ENCODE results near the gene DOHH.

The DOHH gene

DNA sequence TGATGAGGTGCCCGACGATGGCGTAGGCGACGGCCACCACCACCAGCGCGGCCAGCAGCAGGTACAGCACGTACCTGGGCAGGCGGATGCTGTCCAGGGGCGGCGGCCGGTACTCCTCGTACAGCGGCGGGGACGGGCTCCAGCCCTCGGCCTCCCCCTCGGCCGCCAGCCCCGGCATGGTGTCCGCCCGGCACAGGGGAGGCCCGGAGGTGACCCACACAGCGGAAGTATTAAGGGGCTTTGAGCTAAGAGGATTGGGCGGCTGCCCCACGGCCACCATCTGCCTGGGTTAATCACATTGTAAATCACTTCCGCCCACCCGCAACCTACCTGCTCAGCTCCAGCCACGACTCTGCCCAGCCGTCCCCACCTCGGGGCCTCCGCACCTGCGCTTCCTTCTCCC, 17.2 kb downstream of the DOHH start, which contains the start of gene SMIM44:
Gene SMIM44, minus strand, starts transcription at position 216 of the 403 bp plus-strand sequence. Its CDS starts 38 bp downstream, at position 178.
- Histone ChIP-seq H3F3A (ENCODE audit: low read depth) (no peaks in the 10 kb centered on the region), H3K9me2 (replicated peaks; ENCODE audit: low read depth, low read length) (no peaks in the 10 kb centered on the region), H4K20me1 (ENCODE audit: insufficient read depth, low read length, poor library complexity, severe bottlenecking) (no peaks in the 10 kb centered on the region), H3K4me3 (ENCODE audit: low read length, poor library complexity, severe bottlenecking) (no peak within 1 kb of the TSS), H3K4me2 (ENCODE audit: low read depth, low read length, poor library complexity, severe bottlenecking) (no peak within 1 kb of the TSS), H3K27me3 (ENCODE audit: insufficient read depth, low read length, poor library complexity, severe bottlenecking) (no peaks in the 10 kb centered on the region), H3K79me2 (ENCODE audit: insufficient read depth, low read length) (peaks cover 15% of the 10 kb centered on the region), H3K9ac (ENCODE audit: low read depth, low read length, poor library complexity, severe bottlenecking) (no peak within 1 kb of the TSS), H3K9me3 (ENCODE audit: insufficient read depth, low read depth, low read length) (no peaks in the 10 kb centered on the region), H3K4me1 (ENCODE audit: insufficient read depth, low read length, poor library complexity, severe bottlenecking) (peaks cover 25% of the 10 kb centered on the region), H3K36me3 (ENCODE audit: insufficient read depth, low read length) (no peaks in the 10 kb centered on the region; the same call in 1 of the 2 replicates), H2AFZ (ENCODE audit: low read length) (no peak within 1 kb of the TSS)
- TF ChIP-seq, protein P1, sequence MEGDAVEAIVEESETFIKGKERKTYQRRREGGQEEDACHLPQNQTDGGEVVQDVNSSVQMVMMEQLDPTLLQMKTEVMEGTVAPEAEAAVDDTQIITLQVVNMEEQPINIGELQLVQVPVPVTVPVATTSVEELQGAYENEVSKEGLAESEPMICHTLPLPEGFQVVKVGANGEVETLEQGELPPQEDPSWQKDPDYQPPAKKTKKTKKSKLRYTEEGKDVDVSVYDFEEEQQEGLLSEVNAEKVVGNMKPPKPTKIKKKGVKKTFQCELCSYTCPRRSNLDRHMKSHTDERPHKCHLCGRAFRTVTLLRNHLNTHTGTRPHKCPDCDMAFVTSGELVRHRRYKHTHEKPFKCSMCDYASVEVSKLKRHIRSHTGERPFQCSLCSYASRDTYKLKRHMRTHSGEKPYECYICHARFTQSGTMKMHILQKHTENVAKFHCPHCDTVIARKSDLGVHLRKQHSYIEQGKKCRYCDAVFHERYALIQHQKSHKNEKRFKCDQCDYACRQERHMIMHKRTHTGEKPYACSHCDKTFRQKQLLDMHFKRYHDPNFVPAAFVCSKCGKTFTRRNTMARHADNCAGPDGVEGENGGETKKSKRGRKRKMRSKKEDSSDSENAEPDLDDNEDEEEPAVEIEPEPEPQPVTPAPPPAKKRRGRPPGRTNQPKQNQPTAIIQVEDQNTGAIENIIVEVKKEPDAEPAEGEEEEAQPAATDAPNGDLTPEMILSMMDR (conservative IDR thresholded peaks at IDR 0.05; ENCODE audit: low read length), result no peak
- TF ChIP-seq EZH2phosphoT487 (IDR thresholded peaks at IDR 0.05; ENCODE audit: borderline replicate concordance), result no peak

DNA sequence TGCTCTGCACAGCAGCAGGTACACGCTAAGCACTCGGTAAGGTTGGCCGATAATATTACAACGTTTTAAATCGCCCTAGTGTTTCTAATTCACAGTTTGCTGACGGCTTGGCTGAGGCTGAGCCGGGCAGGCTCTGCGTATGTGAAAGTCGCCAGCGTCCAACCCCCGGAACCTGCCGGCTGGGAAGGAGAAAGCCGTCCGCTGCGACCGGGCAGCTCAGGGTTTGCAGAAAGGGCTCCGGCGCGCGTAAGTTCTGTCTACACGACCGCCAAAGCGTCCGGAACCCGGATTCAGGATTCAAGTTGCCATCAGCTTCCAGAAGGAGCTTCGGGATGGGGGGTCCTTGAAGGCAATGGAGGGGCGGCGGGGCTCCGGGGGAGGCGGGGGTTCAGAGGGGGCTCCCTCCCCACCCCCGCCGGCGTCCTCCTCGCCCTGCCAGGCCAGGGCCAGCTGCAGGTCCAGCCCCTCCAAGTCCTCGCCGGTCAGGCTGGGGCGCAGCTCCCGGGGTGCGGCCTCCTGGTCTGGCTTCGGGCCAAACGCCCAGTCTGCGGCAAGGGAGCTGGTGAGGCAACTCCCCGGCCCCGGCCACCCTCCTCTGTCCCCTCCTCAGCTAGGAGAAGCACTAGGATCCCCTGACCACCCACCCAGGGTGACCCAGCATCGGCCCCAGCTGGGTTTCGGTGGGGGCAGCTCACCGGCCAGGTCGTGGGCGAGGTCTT, 17.8 kb downstream of the DOHH start:
- Histone ChIP-seq H3K79me2 (ENCODE audit: insufficient read depth, low read length) (peaks cover 21% of the 10 kb centered on the region), H3K27me3 (ENCODE audit: insufficient read depth, low read length, poor library complexity, severe bottlenecking) (no peaks in the 10 kb centered on the region), H4K20me1 (ENCODE audit: insufficient read depth, low read length, poor library complexity, severe bottlenecking) (no peaks in the 10 kb centered on the region), H3K9me3 (ENCODE audit: insufficient read depth, low read depth, low read length) (no peaks in the 10 kb centered on the region), H3K9me2 (replicated peaks; ENCODE audit: low read depth, low read length) (no peaks in the 10 kb centered on the region), H3K4me3 (ENCODE audit: low read length, poor library complexity, severe bottlenecking) (no peak overlapping the region), H3K36me3 (ENCODE audit: insufficient read depth, low read length) (no peaks in the 10 kb centered on the region; the same call in 1 of the 2 replicates), H3K4me2 (ENCODE audit: low read depth, low read length, poor library complexity, severe bottlenecking) (no peak overlapping the region), H2AFZ (ENCODE audit: low read length) (no peak overlapping the region), H3K4me1 (ENCODE audit: insufficient read depth, low read length, poor library complexity, severe bottlenecking) (peaks cover 26% of the 10 kb centered on the region), H3K9ac (ENCODE audit: low read depth, low read length, poor library complexity, severe bottlenecking) (no peak overlapping the region), H3F3A (ENCODE audit: low read depth) (no peaks in the 10 kb centered on the region)
- TF ChIP-seq, protein P1 (conservative IDR thresholded peaks at IDR 0.05; ENCODE audit: low read length), result no peak
- no peak for TF ChIP-seq EZH2phosphoT487 (IDR thresholded peaks at IDR 0.05; ENCODE audit: borderline replicate concordance)

DNA sequence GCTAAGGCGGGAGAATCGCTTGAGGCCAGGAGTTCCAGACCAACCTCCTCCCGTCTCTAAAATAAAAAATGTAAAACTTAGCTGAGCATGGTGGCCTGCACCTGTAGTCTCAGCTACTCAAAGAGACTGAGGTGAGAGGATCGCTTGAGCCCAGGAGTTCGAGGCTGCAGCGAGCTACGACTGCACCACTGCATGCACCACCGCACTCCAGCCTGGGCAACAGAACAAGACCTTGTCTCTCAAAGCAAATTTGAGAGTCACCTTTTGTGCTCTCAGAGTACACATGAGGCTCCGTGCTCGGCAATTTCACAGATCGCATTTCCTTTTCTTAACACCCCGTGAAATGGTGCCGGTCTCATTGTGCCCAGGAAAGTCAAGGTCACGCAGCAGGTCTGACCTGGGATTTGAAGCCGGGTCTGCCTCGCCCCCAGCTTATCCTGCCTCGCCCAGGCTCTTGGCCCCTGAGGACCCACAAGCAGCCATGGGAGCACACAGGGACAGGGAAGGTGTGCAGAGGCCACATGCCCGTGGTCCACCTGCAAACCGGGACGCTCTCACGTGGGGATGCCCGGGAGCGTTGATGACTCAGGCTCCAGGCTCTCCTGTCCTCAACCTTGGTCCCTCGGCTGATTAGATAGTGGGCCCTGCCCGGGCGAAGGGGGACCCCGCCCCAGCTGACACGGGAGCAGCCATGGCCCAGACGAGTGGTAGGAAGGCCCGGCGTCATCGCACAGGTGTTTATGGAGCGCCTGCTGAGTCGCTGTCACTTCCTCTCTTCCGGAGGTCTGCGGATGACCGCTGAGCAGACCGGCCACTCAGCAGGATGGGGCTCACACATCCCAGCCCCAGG, 19.0 kb downstream of the DOHH start:
- H3K27me3 ChIP-seq (ENCODE audit: insufficient read depth, low read length, poor library complexity, severe bottlenecking), result no peaks in the 10 kb centered on the region
- H3K9me3 ChIP-seq (ENCODE audit: insufficient read depth, low read depth, low read length), result no peaks in the 10 kb centered on the region
- peak overlapping the region; percentile 35 for H3K9ac ChIP-seq (ENCODE audit: low read depth, low read length, poor library complexity, severe bottlenecking)
- no peaks in the 10 kb centered on the region; the same call in 1 of the 2 replicates for H3K36me3 ChIP-seq (ENCODE audit: insufficient read depth, low read length)
- TF ChIP-seq, protein P1 (conservative IDR thresholded peaks at IDR 0.05; ENCODE audit: low read length), result no peak
- TF ChIP-seq EZH2phosphoT487 (IDR thresholded peaks at IDR 0.05; ENCODE audit: borderline replicate concordance), result no peak
- no peaks in the 10 kb centered on the region for H3F3A ChIP-seq (ENCODE audit: low read depth)
- peaks cover 33% of the 10 kb centered on the region for H3K79me2 ChIP-seq (ENCODE audit: insufficient read depth, low read length)
- H3K9me2 ChIP-seq (replicated peaks; ENCODE audit: low read depth, low read length), result peaks cover 8% of the 10 kb centered on the region; the same call in 1 of the 2 replicates
- peak overlapping the region; percentile 94 for H3K4me2 ChIP-seq (ENCODE audit: low read depth, low read length, poor library complexity, severe bottlenecking)
- H3K4me1 ChIP-seq (ENCODE audit: insufficient read depth, low read length, poor library complexity, severe bottlenecking), result peaks cover 38% of the 10 kb centered on the region
- H4K20me1 ChIP-seq (ENCODE audit: insufficient read depth, low read length, poor library complexity, severe bottlenecking), result no peaks in the 10 kb centered on the region
- no peak overlapping the region for H3K4me3 ChIP-seq (ENCODE audit: low read length, poor library complexity, severe bottlenecking)
- H2AFZ ChIP-seq (ENCODE audit: low read length), result no peak overlapping the region
